Testis (tissue), 2 donors: ENCODE data around the gene NCS1.

Source experiments
- POLR2A ChIP-seq: fragments of 450-650 bp; IDR thresholded peaks from one replicate; pipeline ENCODE4 v1.6.1; 2017; ENCODE audit warnings: antibody characterized with exemption, mild to moderate bottlenecking, moderate library complexity
- TF ChIP-seq, protein P1 (sequence below), 3 experiments: fragments of 450-650 bp in 2 of 3; fragments of 200-600 bp in 1 of 3; sonication (generic) in 1 of 3; IDR thresholded peaks; one replicate each; pipeline ENCODE4 v1.5.1; 2016 to 2019; ENCODE audit warnings: antibody characterized with exemption in 3 of 3, mild to moderate bottlenecking in 2 of 3, moderate library complexity in 1 of 3

DNA sequence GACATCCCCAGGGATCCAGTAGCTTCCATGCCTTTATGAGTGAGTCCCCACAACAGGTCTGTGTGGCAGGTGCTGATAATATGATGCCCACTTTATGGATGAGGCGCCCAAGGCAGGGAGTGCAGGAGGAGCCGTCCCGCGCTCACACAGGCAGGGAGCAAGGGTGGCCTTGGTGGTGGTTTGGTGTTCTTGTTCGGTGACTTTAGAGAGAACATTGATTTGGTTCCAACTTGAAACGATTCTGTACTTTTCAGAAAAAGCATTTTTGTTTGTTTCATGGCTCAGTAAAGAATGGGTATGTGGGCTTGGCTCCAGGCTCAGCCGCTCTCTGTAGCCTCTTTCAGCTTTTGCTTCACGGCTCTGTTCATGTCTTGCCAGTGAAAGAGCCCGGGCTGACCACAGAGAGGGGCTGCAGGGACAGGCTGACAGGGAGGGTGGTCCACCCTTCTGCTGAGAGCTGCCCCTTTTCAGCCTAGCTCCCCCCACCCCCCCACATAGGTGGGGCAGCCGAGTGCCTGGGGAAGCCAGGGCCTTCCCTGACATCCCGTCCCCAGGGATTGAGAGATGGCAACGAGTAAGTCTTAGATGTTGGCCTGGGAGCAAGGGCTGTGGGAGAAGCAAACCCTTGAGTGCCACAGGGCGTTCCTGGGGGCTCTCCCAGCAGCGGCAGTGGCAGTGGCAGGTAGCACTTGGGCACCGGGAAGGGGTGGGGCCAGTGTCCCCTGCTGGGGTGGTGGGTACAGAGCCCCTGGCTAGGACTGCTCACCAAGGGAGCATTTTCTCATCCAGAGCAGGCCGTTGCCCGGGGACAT, 28.0 kb downstream of the NCS1 start:
- TF ChIP-seq, protein P1, sequence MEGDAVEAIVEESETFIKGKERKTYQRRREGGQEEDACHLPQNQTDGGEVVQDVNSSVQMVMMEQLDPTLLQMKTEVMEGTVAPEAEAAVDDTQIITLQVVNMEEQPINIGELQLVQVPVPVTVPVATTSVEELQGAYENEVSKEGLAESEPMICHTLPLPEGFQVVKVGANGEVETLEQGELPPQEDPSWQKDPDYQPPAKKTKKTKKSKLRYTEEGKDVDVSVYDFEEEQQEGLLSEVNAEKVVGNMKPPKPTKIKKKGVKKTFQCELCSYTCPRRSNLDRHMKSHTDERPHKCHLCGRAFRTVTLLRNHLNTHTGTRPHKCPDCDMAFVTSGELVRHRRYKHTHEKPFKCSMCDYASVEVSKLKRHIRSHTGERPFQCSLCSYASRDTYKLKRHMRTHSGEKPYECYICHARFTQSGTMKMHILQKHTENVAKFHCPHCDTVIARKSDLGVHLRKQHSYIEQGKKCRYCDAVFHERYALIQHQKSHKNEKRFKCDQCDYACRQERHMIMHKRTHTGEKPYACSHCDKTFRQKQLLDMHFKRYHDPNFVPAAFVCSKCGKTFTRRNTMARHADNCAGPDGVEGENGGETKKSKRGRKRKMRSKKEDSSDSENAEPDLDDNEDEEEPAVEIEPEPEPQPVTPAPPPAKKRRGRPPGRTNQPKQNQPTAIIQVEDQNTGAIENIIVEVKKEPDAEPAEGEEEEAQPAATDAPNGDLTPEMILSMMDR (IDR thresholded peaks at IDR 0.05) = no peak
- TF ChIP-seq POLR2A = no peak
